ENCODE results near the gene ULK4. TPM values are rescaled to one million over a fixed set of nuclear protein-coding genes. Genes with fewer than 3 reads are reported as not detected.

The ULK4 gene
- polyA plus RNA-seq, 1 experiment: 1.6 TPM

DNA sequence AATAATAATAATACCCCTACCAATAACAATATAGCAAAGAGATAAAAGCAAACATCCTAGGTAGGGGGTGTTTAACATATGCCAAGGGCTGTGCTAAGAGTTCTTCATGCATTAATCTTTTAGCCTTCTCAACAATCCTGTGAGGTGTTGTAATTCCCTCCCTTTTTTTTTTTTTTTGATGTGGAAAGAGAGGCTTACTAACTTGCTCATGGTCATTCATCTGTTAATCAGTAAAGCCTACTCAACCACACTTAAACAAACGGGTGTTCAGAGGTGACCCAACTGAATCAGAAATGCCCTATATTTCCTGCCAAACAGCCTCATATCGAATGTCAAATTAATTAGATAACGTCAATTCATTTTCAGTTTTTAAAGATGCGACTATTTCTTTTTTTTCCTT is 530.5 kb downstream of the ULK4 start:
- Histone ChIP-seq H3K36me3 (ENCODE audit: control insufficient read depth, insufficient read depth, low read length) (no peaks in the 10 kb centered on the region), H3K27me3 (ENCODE audit: control insufficient read depth, insufficient read depth, low read length) (no peaks in the 10 kb centered on the region), H3K4me3 (ENCODE audit: low read depth, low read length) (no peak overlapping the region)
- DNase-seq (ENCODE audit: low read depth): no peak
- ChIA-PET POLR2A (no interaction called here), CTCF (no interaction called here)
- TF ChIP-seq, protein P1, sequence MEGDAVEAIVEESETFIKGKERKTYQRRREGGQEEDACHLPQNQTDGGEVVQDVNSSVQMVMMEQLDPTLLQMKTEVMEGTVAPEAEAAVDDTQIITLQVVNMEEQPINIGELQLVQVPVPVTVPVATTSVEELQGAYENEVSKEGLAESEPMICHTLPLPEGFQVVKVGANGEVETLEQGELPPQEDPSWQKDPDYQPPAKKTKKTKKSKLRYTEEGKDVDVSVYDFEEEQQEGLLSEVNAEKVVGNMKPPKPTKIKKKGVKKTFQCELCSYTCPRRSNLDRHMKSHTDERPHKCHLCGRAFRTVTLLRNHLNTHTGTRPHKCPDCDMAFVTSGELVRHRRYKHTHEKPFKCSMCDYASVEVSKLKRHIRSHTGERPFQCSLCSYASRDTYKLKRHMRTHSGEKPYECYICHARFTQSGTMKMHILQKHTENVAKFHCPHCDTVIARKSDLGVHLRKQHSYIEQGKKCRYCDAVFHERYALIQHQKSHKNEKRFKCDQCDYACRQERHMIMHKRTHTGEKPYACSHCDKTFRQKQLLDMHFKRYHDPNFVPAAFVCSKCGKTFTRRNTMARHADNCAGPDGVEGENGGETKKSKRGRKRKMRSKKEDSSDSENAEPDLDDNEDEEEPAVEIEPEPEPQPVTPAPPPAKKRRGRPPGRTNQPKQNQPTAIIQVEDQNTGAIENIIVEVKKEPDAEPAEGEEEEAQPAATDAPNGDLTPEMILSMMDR (IDR thresholded peaks at IDR 0.05; ENCODE audit: insufficient read depth, low read depth, low read length): no peak

DNA sequence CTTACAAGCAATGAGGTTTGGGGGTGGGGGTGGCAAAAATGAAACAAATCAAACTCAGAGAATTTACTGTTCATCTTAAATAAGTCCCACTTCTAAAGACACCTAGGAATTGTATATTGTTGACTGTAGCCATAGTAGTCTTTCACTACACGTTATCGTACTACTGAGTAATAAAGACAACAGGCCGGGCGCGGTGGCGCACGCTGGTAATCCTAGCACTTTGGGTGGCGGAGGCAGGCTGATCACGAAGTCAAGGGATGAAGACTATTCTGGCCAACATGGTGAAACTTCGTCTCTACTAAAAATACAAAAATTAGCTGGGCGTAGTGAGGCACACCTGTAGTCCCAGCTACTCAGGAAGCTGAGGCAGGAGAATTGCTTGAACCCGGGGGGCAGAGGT is 531.0 kb downstream of the ULK4 start:
- DNase-seq (ENCODE audit: low read depth): no peak

DNA sequence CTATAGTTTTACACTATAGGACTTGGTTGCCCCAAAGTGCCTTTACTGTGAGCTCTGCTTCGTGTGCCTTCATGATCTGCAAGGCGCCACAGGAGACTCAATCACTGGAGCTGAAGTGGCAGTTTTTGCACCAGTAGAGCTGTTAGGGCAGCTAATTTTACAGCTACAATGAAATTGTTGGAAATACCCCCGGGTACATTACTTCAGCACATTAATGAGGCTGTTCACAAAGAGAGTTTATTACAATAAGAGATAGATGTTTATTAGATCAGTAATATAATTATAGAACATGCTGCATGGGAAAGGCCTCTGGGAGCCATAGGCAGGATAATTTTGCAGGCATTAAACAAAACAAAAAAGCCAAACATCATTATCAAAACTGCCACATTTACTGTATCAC is 531.5 kb downstream of the ULK4 start:
- no peaks in the 10 kb centered on the region for H3K36me3 ChIP-seq (ENCODE audit: control insufficient read depth, insufficient read depth, low read length)
- POLR2A ChIA-PET: no interaction called here
- DNase-seq (ENCODE audit: low read depth): no peak
- H3K27me3 ChIP-seq (ENCODE audit: control insufficient read depth, insufficient read depth, low read length): no peaks in the 10 kb centered on the region
- TF ChIP-seq, protein P1 (IDR thresholded peaks at IDR 0.05; ENCODE audit: insufficient read depth, low read depth, low read length): no peak
- H3K4me3 ChIP-seq (ENCODE audit: low read depth, low read length): no peak overlapping the region
- CTCF ChIA-PET: no interaction called here

More for the DNA sequence above, 531.0 kb downstream of the ULK4 start:
- H3K4me3 ChIP-seq (ENCODE audit: low read depth, low read length): no peak overlapping the region
- POLR2A ChIA-PET: no interaction called here
- TF ChIP-seq, protein P1 (IDR thresholded peaks at IDR 0.05; ENCODE audit: insufficient read depth, low read depth, low read length): no peak
- H3K27me3 ChIP-seq (ENCODE audit: control insufficient read depth, insufficient read depth, low read length): no peaks in the 10 kb centered on the region
- CTCF ChIA-PET: no interaction called here
- no peaks in the 10 kb centered on the region for H3K36me3 ChIP-seq (ENCODE audit: control insufficient read depth, insufficient read depth, low read length)

DNA sequence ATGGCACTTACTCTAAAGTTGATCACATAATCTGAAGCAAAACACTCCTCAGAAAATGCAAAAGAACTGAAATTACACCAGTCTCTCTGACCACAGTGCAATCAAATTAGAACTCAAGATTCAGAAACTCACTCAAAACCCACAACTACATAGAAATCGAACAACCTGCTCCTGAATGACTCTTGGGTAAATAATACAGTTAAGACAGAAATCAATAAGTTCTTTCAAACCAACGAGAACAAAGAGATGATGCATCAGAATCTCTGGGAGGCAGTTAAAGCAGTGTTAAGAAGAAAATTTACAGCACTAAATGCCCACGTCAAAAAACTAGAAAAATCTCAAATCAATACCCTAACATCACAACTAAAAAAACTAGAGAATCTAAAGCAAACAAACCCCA is 535.4 kb downstream of the ULK4 start:
- TF ChIP-seq, protein P1 (IDR thresholded peaks at IDR 0.05; ENCODE audit: insufficient read depth, low read depth, low read length): no peak
- H3K4me3 ChIP-seq (ENCODE audit: low read depth, low read length): no peak overlapping the region
- H3K36me3 ChIP-seq (ENCODE audit: control insufficient read depth, insufficient read depth, low read length): no peaks in the 10 kb centered on the region
- CTCF ChIA-PET: no interaction called here
- no peak for DNase-seq (ENCODE audit: low read depth)
- no peaks in the 10 kb centered on the region for H3K27me3 ChIP-seq (ENCODE audit: control insufficient read depth, insufficient read depth, low read length)
- POLR2A ChIA-PET: no interaction called here

DNA sequence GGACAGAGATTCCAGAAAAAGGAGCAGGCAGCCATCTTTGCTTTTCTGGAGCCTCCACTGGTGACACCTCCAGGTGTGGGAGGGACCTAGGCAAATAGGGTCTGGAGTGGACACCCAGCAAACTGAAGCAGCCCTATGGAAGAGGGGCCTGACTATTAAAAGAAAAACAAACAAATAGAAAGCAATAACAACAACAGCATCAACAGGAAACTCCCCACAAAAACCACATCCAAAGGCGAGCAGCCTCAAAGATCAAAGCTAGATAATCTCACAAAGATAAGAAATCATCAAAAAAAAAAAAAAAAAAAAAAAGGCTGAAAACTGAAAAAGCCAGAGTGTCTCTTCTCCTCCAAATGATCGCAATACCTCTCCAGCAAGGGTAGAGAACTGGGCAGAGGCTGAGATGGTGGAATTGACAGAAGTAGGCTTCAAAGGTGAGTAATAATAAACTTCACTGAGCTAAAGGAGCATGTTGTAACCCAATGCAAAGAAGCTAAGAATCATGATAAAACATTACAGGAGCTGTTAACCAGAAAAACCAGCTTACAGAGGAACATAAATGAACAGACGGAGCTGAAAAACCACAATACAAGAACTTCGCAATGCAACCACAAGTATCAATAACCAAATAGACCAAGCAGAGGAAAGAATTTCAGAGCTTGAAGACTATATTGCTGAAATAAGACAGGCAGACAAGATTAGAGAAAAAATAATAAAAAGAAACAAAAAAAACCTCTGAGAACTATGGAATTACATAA is 537.2 kb downstream of the ULK4 start:
- H3K36me3 ChIP-seq (ENCODE audit: control insufficient read depth, insufficient read depth, low read length): no peaks in the 10 kb centered on the region
- TF ChIP-seq, protein P1 (IDR thresholded peaks at IDR 0.05; ENCODE audit: insufficient read depth, low read depth, low read length): no peak
- DNase-seq (ENCODE audit: low read depth): no peak
- H3K27me3 ChIP-seq (ENCODE audit: control insufficient read depth, insufficient read depth, low read length): no peaks in the 10 kb centered on the region
- ChIA-PET CTCF (interaction anchor here (0.6 kb wide), 1 partner anchor 1192 kb away, joined by 3 read pairs; no protein-coding TSS in a partner anchor), POLR2A (interaction anchor here (0.6 kb wide), 1 partner anchor 22 kb away, joined by 4 read pairs; no protein-coding TSS in a partner anchor)
- no peak overlapping the region for H3K4me3 ChIP-seq (ENCODE audit: low read depth, low read length)

Measured in BJ (cell line).